ENCODE results near the gene MIEF2.
A peak's percentile ranks its signal among the peaks of the same experiment; 100 is the strongest.

MIEF2 gene

DNA sequence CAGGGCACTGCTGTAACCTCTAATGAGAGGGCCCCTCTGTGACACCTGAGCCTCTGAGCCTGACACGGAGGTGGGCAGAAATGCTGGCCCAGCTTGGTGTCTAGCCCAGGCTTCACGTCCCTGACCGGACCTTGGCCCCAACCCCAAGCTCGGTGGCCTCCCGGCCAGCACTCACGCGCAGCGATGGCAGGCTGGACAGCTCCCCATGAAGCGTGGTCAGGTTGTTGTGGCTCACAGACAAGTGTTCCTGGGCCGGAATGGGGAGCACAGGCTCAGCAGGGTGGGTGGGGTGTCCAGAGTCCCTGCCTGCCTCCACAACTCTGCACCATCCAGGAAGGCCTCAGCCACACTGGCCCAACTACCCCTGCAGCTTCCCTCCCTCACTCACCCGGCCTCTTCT lies 4.1 kb upstream of the MIEF2 start:
- DNase-seq (ENCODE audit: low read depth in 1 of 2, low spot score in 1 of 2), result no peak

DNA sequence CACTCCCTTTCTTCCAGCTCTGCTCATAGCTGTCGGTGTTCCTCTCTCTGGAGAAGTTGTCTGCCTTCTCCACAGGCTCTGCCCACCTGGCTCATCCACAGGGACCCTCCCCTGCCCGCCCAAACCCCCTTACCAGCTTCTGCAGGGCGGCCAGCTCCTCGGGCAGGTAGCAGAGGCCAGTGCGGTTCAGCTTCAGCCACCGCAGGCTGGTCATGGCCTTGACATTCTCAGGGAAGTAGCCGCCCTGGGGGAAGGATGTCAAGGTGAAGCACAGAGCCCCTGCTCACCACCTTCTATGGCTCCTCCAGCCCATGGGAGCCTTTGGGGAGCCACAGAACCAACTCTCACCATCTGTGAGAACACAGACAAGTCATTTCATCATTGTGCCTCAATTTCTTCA lies 3.7 kb upstream of the MIEF2 start:
- no peak for DNase-seq (ENCODE audit: low read depth in 1 of 2, low spot score in 1 of 2)

DNA sequence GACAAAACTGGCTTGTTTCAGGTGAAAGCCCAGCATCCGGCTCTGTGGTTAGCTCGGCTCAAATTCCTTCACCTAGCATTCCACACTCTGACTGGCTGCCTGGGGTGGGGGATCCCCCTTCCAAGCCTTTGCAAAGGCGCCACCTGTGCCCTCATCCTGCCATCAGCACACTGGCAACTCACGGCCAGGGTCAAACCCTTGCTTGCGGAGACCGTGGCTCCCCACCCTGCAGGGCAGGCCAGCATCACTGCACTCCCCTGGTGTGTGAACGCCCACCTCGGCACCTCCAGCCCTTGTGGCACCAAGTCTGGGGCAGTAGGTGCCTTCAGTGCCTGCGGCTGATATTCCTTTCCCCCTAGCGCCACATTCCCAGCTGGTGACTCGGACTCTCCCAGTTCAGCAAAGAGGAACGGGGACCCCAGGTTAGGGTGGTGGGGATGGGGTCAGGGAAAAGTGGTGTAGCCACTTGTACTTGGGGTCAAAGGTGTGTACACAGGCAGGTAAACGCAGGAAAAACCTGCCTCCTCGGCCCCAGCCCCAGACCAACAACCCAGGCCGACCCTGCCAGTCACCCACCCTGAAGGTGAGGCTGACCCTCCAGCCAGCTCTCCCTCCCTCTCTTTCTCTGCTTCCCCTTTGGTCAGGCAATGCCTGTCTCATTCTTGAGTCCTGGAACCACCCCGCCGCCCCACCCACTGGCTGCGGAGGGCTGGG lies 3.0 kb upstream of the MIEF2 start:
- DNase-seq (ENCODE audit: low read depth in 1 of 2, low spot score in 1 of 2), result no peak

DNA sequence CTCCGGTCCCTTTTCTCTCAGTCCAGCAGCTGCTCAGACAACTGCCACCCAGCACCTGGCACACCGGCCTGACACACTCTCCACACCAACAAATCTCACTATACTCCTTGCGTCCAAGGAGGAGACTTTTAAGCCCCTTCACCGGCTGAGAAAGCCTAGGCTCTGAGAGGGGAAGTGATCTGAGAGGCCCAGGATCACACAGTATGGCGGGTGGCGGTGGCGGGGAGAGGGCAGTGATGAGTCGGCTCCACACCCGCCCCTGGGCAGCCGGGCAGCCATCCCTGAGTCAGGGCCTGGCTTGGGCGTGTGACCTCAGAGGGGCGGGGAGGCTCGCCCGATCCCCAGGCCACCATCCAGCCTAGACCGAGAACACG lies 2.5 kb upstream of the MIEF2 start:
- peak in 1 of 2 donors; percentile 33 for DNase-seq (ENCODE audit: low read depth in 1 of 2, low spot score in 1 of 2)

DNA sequence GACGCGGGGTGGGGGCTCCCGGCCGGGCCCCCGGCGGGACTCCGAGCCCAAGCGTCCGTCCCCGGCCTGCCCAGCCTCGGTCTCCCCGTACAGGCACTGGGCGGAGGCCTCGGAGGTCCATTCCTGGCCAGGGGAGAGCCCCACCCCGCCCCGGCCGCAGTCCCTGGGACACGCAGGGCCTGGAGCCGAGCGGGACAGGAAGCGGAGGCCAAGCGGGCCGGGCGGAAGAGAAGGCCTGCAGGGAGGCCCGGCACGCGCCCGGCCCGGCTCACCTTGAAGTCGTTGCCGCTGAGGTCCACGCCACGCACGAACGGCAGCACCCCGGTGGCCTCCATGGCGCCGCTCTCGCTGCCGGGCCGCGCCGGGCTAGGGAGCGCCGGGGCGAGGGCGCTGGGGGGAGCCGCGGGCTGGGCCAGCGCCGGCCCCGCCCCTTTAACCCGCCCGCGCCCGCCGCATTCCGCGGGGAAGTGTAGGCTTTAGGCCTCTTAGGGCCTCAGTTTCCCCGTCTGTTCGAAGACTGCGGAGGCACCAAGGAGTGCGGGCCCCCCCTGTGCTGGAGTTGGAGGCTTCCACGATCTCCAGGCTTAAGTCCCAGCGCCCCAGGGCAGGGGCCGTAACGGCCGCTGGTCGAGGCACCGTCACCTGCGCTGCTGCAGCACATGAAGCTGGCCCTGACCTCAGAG lies 2.0 kb upstream of the MIEF2 start, which contains the start of gene FLII:
Gene FLII (minus strand): TSS at position 383 of the 683 bp plus-strand sequence. CDS start 48 bp downstream, at position 335.
- peak; percentile 21 to 48 for DNase-seq (ENCODE audit: low read depth in 1 of 2, low spot score in 1 of 2)

DNA sequence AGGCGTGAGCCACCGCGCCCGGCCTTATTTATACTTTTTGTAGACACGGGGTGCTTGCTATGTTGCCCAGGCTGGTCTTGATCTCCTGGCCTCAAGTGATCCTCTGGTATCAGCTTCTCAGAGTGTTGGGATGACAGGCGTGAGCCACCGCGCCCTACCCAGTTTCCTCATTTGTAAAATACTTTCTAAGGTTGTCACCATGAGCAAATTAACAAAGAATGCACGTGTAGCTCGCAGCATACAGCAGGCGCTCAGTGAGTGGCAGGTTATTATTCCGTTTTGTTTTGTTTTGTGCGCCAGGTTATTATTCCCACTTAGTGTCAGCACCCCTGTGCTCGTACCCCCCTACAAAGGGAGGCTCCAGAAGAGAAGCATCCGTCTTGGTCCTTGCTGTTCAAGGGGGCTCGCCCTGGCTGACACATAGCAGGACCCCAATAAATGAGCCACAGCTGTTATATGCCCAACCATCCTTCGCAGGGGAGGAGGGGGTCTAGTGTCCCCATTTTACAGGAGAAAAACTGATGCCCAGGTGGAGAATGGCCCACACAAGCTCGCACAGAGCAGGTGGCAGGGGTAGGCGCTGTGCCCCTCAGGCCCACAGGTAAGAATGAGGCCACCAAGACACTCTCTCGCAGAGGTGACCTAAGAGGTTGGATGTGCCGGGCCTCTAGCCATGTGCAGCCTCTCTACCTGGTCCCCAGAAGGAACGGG lies 686 bp upstream of the MIEF2 start:
- no peak for DNase-seq (ENCODE audit: low read depth in 1 of 2, low spot score in 1 of 2)

DNA sequence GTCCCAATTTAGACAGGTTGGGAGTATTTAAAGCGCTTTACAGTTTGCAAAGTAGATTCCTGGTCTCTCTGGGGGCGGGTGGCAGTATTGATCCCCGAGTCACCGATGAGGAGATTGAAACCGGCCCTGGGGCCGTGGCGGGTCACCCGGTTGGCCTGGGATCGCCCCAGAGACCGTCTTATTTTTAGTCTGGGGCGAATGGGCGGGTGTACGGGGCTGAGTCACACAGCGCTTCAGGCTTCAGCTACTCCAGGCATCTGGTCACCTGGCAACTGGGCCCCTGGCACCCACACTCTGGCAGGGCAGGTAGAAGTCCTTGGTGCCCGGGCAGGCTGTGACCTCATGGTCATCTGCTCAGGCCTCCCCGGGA lies 669 bp downstream of the MIEF2 start:
- peak in 1 of 2 donors; percentile 9 for DNase-seq (ENCODE audit: low read depth in 1 of 2, low spot score in 1 of 2)

DNA sequence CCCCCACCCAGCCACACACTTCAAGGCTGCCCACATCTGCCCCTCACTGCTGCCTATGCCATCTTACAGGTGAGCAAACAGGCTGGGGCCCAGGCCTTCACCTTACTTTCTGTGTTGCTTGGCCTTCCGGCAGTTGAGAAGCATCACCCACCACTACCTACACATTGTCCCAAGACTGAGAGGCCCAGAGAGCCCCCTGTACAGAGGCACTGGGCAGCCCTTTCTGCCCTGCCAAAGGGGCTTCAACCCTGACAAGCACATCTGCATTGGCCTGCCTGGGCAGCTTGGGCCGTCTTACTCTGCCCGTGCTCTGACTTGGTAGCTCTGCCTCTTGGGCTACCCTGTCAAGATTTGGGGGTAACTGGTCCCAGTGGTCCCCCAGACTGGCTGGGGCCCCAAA lies 1.2 kb downstream of the MIEF2 start:
- no peak for DNase-seq (ENCODE audit: low read depth in 1 of 2, low spot score in 1 of 2)

DNA sequence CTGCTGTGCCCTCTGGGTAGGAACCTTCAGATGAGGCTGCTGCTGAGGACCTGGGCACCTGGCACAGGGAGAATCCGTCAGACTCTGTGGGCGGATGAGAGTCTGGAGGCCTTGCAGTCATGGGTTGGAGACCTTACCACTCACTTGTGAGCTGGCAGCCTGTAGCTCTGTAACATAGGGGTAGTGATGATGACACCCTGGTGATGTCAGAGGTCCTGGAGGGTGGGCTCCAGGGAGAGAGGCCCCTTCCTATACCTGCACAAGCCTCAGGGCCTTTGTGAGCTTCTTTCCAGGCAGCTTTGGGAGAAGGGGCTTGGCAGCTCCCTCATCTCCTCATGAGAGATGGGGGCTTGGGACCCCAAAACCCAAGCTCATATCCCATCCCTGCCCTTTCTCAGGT lies 1.6 kb downstream of the MIEF2 start:
- no peak for DNase-seq (ENCODE audit: low read depth in 1 of 2, low spot score in 1 of 2)

DNA sequence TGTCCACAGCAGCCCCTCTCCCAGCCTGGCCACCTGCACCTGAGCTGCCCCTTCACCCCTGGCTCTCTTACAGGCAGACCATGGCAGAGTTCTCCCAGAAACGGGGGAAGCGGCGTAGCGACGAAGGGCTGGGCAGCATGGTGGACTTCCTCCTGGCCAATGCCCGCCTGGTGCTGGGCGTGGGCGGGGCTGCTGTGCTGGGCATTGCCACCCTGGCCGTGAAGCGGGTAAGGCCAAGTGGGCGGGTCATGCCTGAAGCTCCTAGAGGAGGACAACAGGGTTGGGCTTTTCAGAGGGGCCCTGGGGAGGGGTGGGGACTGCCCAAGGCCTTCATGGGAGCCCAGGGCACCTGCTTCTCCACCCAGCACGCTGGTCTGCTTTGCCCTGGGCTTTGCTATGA lies 2.2 kb downstream of the MIEF2 start:
- DNase-seq (ENCODE audit: low read depth in 1 of 2, low spot score in 1 of 2), result no peak

DNA sequence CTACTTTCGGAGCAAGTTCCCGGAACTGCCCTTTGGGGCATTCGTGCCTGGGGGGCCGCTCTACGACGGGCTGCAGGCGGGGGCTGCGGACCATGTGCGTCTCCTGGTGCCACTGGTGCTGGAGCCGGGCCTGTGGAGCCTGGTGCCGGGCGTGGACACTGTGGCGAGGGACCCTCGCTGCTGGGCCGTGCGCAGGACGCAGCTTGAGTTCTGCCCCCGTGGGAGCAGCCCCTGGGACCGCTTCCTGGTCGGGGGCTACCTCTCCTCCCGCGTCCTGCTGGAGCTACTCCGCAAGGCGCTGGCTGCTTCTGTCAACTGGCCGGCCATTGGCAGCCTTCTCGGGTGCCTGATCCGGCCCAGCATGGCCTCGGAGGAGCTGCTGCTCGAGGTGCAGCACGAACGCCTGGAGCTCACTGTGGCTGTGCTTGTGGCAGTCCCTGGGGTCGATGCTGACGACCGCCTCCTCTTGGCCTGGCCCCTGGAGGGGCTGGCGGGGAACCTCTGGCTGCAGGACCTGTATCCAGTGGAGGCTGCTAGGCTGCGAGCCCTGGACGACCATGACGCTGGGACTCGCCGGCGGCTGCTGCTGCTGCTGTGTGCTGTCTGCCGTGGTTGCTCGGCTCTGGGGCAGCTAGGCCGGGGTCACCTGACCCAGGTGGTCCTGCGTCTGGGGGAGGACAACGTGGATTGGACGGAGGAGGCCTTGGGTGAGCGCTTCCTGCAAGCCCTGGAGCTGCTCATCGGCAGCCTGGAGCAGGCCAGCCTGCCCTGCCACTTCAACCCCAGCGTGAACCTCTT lies 3.6 kb downstream of the MIEF2 start:
- no peak for DNase-seq (ENCODE audit: low read depth in 1 of 2, low spot score in 1 of 2)

DNA sequence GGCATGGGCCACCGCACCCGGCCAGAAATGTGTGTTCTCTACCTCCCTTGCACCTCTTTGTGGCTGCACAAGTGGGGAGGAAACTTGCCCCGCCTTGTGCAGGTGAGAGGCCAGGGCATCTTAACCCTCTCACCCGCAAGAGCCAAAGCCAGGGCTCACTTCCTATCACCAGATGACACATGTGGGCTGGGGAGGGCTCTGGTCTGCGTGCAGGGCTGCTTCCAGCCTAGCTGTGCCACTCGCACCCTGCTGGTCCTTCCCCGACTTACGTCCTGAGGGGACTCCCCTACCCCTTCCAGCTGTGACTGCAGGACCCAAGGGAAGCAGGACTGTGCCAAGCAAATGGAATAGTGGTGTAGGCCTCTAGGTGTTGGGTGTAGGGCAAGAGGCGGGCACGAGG lies 6.9 kb downstream of the MIEF2 start:
- DNase-seq (ENCODE audit: low read depth in 1 of 2, low spot score in 1 of 2), result no peak

DNA sequence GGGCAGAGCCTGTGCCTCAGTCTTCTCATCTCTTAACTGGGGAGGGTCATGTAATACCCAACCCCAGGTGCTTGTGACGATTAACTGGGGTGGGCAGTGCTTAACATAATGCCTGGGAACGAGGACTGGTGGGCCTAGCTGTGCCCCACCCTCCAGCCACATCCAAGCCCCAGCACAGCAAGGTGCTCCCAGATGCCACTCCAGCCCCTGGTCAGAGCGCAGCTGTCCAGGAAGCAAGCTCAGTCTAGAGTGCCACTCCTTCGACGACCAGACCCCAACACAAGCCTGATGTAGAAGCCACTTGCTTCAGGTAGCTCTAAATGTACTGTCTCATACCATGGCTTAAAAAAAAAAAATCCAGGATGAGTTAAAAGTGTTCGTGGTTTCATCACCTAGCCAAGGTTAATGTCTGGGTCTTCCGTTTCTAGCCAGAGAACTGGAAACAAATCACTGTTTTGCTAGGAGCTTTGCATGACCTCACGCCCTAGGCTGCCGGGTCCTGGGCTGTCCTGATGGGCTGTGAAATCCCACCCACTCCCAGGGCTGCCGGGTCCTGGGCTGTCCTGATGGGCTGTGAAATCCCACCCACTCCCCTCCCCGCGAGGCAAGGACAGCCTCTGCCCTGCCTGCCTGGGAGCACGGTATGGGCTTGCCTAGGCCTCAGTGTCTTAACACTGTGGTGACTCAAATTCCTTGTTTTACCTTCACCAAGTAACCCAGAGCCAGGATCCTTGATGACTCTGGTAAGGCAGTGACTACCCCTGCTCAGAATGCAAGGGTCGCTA lies 7.7 kb downstream of the MIEF2 start:
- DNase-seq (ENCODE audit: low read depth in 1 of 2, low spot score in 1 of 2), result no peak

DNA sequence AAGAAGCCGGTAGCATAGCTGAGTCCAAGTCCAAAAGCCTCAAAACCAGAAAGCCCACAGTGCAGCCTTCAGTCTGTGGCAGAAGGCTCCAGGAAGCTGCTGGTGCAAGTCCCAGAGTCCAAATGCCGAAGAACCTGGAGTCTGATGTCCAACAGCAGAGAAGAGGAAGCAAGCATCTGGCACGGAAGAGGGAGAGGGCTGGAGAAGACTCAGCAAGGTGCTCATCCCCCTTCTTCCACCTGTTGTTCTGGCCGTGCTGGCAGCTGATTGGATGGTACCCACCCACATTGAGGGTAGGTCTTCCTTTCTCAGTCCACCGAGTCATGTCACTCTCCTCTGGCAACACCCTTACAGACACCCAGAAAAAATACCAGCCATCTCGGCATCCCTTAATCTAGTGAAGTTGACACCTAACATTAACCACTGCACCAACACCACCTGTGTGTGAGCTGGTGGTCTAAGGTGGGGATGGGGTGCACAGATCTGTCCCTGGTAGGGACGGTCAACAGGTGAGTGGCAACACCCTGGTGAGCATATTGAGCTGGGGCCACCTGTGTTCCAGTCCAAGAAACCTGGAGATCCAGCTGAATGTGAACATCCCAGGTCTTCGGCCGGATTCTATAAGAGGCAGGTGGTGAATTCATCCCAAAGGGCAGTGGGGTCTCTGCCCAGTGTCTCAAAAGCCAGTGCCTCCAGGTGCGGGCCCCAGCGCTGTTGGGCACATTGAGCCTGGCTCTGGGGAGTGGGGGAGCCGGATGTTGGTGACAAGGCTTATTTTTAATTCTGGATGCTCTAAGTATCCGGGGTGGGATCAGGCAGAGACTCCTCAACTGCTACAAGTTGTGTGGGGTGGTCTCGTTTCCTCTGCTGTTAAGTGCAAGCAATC lies 9.8 kb downstream of the MIEF2 start:
- no peak for DNase-seq (ENCODE audit: low read depth in 1 of 2, low spot score in 1 of 2)

DNA sequence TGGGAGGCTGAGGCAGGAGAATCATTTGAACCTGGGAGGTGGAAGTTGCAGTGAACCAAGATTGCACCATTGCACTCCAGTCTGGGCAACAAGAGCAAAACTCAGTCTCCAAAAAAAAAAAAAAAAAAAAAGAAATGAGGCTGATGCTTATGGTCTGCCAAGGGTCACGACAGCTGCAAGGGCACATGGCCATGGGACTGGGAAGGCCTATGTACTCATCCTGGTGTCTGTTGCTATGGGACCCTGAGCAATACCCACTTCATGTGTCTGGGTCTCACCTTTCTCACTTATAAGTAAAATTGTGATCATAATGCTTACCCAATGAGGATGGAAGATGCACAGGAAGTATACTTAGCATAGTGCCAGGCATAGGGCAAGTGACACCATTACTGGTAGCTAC lies 16.6 kb downstream of the MIEF2 start:
- no peak for DNase-seq (ENCODE audit: low read depth in 1 of 2, low spot score in 1 of 2)

DNA sequence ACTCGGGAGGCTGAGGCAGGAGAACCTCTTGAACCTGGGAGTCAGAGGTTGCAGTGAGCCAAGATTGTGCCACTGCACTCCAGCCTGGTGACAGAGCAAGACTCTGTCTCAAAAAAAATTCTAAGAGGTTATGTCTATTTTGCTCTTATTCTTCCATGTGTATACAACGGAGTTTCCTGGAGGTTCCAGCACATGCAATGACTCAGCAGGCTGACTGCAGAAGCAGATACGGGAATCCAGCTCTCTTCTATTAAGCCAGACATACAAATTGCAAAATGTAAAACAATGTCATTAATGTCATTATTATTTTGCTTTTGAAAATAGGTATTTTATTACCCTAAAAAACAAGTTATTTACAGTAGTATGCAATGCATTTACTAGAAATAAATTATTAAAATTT lies 18.4 kb downstream of the MIEF2 start:
- no peak for DNase-seq (ENCODE audit: low read depth in 1 of 2, low spot score in 1 of 2)

DNA sequence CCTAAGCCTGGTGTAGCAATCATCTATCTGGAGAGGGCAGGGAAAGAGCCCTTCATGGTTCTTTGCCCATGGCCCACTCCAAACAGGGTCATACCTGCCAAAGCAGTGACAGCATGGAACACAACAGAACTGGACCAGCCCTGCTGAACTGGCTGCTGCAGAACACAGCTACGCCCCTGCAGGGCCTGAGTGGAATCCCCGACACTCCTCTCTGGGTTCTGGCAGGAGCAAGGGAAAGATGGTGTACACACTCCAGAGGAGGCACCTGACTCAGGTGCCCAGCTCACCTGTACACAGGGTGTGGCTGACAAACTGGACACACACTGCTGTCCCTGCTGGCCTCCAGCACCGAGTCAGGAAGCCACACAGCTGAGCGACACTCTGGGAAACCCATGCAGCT lies 19.8 kb downstream of the MIEF2 start:
- DNase-seq (ENCODE audit: low read depth in 1 of 2, low spot score in 1 of 2), result no peak

DNA sequence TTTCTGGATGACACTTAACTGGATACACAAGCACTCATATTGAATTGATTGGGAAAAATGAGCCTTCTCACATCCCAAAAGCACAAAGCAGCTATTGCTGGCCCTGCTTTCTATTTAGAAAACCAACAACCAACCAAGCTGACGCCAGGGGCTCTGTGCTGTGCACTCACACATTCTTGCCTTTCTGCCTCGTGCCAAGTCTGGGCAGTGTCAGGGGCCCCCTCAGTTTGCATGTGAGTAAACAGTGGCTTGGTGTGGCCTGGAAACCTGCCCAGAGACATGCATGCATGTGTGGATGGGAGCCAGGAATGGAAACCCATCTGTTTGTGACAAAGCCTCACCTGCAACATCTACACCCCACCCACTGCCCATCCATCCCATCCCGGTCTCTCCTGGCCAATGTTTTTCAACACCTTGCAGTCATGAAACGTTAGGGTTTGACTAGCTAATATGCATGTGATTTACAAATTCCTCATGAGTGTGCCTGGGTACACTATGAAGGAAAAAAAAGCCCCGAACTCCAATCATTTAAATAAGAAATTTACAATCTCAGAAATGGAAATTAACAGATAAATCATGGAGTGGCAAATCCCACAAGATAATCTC lies 20.4 kb downstream of the MIEF2 start:
- no peak for DNase-seq (ENCODE audit: low read depth in 1 of 2, low spot score in 1 of 2)

DNA sequence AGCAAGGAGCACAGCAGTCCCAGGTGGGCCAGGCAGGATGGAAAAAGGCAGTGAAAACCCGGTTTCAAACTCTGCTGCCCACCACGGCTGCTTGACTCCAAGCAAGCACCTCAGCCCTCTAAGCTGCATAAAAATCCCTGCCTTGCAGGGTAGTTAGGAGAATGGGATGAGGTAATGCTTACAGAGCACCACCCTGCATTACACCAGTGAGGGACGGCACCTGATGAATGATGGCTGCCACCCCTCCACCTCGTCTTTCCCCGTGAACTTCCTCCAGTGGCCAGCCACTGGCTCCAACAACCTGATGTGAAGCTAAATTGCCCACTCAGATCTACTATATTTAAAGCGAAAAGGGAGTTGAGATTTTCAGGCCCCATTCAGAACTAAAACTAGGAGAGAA lies 21.3 kb downstream of the MIEF2 start:
- DNase-seq (ENCODE audit: low read depth in 1 of 2, low spot score in 1 of 2), result no peak

All from activated T-helper 1 cell treated with anti-CD3 and anti-CD28 coated beads, Interleukin-2, amount 50 U/mL, for 16 hours (primary cell).